HG02884 (cell line): Measurements from ENCODE around the gene MBP.
A peak's percentile ranks its signal among the peaks of the same experiment; 100 is the strongest.

ENCODE experiments used
- ATAC-seq: cut with Tn5 transposase; IDR thresholded peaks from one replicate; pipeline ENCODE4 v1.9.1; 2021; ENCODE audit warnings: mild to moderate bottlenecking, moderate library complexity; ENCODE audit not compliant: unreplicated experiment

MBP gene

DNA sequence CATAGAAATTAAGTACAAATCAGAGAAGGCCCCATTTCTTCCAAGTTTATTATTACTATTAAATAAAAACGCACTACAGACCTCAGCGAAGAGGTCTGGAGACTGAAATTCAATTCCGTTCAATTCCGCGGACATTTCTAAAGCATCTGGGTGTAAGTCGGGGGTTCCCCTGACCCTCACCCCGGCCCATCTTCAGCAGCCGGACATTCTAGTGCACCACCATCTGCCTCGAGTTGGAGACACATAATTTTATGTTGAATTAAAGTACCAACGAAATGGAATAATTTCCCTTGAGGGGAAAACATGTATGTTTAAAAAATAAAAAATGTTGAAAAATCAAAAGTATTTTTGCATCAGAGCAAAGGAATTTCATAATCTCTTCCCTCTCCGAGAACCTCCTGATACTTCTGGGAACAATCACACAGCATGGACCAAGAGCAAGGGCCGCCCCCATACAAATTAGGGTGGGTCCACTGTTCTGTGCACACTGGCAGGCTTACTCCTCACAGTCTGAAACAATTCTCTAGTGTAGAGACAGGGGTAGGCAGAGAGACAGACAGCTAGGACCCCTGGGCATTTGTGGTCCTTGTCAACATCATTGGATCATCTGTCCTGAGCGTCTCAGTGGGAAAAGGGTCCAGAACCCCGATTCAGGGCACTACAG, 29.3 kb downstream of the MBP start:
- no peak for ATAC-seq

DNA sequence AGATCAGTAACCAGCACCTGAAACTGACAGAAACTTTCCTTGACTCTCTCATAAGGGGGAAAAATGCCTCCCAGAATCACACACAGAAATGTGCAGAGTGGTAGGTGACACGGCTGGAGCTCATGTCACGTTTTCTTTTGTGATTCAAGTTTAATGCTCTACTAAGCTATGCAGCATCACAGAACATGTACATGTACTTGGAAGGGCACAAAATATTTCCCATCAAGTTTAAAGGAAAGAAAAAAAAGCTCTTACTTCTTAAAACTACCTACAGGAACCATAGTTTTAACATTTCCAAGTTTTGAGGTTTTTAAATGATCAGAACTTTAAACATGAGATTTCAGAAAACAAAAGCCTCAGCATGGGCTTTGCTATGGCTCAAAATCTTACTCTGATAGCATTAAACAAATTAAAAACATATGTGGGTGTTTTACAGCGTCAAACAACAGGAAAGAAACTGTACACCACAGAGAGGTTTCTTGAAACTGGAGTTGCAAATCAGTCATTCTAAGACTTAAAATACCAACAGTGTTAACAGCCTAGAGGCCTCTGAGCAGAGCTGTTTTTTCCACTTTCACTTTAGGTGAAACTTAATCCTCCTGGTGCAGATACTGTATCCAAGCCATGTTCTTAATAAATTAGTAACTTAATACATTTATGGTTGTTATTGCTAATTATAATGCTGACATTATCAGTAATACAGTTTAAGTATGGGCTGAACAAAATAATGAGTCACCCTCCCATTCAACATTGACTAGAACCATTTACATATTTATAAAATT, 30.1 kb downstream of the MBP start:
- ATAC-seq, result peak; percentile 77

DNA sequence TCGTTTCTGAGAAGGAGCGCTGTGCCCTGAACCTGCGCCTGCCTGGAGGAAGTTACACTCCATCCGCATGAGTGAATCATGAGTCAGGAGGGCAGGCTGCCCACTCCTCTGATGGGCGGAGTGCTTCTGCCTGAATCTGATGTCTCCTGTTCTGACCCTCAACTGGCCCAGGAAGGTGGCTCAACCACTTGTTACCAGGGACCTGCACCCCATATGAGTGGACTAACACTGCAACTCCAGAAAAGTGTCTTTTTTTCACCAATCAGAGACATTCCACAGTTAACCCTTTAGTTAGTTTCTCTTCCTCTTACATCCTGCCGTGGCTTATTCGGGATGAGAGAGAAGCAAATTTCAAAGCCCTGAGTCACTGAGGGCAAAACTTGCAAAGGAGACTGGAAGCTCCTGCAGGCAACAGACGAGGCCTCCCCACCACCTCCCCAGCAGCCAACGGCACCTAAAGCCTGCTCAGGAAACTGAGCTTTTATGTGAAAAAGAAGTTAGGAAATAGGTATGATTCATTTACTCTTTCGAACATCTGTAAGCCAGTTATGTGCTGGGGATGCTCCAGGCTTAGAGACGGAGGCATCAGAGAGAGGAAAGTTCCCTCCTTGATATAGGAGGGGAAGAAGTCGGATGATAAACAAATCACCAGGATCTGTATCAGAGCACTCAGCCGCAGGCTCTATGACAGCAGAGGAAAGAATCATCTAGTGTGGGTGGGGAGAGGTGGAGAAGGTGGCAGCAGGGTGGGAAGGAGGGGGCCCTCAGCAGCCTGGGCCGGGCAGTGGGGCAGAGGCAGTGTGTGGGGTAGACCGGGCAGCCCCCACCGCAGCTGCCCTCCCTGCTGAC, 30.9 kb downstream of the MBP start:
- peak; percentile 28 for ATAC-seq

DNA sequence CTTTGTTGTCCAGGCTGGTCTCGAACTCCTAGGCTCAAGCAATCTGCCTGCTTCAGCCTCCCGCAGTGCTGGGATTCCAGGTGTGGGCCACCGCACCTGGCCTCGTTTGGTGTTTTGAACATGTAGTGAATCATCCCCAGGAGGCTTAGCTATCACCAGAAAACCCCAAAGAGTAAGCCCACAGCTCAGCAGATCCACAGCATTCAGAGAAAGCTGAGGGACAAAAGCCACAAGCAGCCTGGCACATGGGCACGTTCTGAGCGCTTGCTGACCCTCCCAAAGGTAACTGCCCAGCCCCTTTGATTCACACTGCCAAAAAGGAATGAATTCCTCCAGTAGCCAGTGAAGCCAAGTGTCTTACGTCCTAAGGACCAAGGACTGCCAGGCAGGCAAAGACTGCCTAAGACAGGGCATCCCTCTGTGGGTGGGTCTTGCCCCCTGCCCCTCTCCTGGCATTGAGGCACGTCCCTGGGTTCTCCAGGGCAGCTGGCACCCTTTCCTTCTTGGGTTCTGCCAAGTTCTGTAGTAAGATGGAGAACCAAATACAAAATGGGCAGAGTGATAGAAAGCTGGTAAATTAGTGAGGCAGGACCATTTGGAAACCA, 31.7 kb downstream of the MBP start:
- no peak for ATAC-seq

DNA sequence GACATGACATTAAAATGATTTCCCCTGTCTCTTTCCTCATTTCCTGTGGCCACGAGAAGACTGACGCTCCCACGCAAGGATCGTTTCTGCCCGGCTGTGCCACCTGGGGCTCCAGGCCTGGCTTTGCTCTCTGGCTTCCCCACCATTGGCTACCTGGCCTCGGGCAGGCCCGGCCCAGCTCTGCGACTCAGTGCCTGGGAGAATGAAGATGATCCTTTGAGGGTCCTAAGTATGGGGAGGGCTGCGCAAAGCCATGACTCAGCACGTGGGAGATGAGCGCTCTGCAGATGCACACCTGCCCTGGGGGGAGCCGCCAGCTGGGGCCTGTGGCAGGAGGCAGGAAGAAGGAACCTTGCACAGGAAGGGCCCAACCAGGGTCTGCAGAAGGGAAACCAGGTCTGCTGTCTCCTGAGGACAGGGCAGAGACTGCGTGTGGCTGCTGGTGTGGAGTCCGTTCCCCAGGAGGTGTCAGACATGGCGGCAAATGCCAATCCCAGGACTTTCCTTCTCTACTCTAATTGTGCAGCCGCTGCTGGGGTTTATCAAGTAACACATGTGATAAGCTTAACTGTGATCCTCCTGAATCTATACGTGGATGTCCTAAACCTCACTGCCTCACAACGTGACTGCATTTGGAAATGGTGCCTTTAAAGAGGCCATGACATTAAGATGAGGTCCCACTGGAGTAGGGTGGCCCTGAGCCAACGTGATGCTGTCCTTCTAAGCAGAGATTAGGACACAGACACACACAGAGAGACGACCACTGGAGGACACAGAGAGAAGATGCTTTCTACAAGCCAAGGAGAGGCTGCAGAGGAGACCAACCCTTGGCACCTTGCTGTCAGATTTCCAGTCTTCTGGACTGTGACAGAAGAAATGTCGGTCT, 32.9 kb downstream of the MBP start:
- no peak for ATAC-seq

DNA sequence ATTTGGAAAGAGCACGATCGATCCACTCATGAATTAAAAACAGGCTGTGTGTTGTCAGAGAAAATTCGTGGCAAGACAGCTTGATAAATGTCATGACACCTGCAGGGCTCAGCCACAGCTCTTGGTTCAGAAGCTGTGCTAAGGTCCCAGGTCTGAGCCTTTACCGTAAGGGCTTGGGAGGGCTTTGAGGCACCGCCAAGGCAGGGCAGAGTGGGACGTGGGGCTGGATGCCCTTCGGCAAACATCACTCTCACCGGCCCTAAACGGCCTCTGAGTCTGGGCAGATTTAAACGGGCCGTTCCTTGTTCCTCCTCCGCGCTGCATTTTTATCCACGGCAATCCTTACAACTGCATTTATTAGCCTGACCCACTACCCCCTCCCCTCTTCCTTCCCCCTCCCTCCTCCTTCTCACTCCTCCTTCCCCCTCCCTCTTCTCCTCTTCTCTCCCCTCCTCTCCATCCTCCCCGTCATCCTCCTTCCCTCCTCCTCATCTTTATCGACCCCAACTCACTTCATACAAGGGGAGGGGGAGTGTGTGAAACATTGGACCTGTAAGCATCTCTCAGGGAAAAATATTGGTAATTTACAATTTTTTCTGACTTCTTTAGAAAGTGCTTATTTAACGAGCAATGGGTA, 33.9 kb downstream of the MBP start:
- ATAC-seq, result no peak

DNA sequence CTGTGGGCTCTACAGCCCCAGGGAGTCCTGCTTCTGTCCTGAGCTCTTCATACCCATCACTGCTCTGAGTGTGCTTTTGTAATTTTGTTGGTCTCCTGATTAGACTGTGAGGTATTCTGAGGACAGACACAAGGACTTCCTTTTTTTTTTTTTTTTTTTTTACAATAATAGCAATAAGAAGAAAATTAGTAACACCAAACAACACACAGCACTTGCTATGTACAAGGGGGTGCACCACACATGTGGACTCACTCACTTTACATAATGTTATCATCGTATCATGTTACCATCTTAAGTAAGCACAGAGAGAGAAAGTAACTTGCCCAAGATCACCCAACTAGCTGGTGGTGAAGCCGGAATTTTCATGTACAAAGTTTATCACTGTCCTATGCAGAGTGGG, 34.6 kb downstream of the MBP start:
- ATAC-seq, result no peak

DNA sequence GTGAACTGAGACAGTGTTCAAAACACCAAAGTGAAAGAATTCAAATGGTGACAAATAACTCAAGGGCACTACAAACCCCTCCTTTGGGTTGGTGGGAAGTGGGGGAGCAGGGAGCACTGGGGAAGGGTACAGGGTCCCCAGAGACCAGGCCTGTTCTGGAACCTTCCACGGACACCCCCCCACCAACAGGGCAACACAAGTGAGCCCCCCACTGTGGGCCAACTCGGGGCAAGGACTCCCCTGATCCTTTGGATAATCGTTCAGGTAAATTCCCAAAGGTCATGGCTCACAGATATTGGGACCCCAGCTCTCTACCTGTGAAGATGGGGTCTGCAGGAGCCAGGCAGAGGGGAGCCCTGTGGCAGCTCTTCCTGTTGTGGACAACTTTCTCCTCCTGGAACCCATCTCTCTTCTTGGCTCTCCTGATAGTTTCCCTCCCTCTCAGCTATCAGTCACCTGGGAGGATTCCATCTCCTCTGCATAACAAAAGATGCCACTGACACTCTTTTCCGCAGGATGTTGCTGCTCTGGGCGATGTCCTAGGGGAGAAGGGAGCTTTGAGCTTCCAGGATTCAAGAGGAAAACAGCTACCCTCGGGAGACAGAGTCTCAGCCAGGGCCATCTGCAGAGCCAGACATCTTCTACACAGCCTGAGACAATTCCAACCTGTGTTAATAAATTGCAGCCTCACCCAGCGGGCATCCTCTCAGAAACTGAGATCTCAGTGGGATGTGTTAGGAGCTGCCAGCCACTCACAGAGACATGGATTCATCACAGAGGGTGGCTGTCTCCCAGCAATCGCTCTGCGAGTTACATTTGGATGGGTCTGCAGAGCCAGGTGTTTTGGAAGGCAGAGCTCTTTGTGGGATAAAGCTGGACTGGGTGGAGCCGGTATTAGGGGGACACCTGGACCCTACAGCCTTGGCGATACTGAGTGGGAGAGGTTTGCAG, 35.4 kb downstream of the MBP start:
- ATAC-seq, result no peak

DNA sequence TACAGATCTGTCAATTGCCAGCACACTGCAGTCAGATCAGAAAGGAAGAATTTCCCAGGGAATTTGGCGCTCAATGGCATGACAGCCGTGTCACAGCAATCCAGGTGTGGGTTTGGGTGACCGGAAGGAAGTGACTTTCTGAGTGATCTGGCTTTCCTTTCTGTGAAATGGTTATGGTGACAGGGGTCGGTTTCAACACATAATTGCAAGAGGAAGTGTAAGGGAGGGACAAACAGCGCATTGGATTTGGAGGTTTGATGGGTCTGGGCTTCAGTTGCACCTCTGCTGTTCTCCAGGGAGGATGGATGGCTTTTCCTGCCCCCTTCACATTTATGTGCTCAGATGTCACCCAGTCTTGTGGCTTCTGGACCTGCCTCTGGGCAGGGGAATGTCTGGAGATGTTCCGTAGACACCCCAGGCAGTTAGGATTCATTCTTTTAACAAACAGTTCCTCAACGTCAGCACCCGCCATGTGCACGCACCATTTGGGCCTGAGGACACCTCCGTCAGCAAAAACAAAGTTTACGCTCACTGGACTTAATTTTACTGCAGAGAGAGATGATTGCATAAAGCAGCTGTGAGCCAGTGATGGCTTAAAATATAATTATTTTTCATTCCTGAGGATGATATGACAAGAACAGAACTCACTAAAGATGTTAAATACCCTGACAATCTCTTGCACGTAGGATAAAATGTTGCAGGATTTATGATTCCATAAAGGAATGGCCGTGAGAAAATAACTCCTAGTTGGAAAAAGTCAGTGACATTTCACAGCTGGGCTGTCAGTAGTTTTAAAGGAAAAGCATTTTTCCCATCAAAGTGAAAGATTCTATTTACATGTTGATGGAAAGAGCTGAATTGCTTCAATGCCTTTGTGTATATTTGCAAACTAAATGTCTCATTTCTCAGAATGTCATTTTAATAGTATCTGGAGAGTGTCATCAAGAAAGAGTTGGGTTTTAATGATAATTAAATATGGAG, 36.9 kb downstream of the MBP start:
- ATAC-seq, result no peak

DNA sequence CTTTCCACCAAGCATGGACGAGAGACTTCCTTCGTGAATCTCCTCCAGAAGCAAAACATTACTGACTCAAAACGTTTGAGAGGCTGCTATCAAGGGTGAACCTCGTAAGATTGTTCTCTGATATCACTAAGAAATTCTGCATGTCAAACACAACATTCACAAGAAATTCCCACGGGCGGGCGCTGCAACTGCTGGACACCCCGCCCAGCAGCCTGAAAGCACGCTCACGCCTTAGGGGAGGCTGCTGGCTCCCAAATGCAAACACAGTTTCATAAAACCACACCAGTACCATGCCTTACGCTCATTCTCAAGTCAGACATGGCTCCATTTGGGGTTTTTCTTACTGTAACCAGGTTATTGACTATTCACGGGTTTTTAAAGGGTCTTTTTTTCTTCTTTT, 39.0 kb downstream of the MBP start:
- no peak for ATAC-seq

DNA sequence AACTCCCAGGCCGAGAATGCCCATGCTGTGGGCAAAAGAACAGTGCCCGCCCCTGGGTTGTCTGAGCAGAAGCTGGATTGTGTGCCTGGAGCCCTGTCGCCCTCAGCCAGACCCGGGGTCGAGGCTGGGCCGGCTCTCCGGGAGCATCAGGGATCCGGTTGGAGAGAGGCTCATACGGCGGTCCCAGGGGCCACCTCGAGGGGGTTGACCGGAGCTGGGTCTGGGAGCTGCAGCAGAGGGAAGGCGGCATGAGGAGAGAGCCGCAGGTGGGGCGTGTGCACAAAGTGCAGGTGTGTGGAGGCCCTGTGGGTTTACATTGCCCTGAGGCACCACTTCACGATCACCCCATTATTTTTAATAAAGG, 39.5 kb downstream of the MBP start:
- ATAC-seq, result no peak

DNA sequence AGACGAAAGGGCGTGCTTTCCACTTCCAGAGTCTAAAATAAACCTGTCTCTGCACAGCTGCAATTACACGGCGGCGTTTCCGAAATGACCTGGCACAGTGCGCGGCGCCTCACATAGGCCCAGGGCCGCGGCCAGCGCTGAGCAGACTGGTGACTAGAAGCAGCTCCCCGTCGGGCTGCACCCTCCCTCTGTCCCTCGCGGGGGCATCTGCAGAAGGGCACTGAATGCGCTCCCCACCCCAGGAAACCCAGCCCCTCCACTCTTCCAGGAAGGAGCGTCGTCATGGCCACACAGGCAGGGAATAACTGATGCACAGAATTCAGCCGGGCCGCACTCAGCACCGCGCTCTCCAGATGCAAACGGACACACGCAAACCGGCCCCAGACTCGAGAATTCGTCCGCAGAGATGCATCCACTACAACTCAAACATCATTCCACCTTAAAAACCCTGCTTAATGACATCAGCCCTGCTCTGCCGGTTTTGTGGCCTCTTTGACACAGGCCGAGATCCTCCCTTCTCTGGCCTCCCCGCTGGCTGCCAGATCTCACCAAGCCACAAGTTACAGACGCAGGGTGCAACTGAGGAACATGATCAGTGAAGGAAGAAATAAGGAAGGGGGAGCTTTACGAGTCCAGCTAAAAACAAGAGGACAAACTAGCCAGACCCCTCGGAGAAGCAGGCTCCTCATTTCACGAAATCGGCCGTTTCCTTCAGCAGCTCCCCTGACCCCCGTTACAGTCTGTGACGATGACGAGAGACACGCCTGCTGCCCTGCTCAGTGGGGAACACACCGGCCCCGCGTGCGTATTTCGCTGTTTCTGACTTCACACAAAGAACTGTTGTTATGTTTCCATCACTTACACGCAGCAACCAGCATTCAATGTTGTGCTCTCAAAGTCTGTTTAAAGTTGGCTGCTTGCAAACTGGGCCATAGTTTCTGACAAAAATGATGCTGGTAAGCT, 40.2 kb downstream of the MBP start:
- no peak for ATAC-seq

DNA sequence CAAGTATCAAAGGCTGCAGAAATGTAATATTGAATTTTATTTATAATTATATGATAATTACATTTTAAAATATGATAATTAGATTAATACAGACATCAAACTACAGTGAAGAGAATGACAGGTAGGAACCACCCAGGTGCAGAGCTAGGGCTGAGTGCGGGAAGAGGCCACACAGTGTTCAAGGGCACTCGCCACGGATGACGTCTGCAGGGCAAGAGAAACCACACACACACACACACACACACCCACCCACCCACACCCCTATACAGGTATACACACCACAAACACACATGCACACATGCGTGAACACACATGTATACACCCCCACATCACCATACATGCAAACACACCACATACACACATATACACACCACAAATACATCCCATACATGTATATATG, 41.2 kb downstream of the MBP start:
- no peak for ATAC-seq

DNA sequence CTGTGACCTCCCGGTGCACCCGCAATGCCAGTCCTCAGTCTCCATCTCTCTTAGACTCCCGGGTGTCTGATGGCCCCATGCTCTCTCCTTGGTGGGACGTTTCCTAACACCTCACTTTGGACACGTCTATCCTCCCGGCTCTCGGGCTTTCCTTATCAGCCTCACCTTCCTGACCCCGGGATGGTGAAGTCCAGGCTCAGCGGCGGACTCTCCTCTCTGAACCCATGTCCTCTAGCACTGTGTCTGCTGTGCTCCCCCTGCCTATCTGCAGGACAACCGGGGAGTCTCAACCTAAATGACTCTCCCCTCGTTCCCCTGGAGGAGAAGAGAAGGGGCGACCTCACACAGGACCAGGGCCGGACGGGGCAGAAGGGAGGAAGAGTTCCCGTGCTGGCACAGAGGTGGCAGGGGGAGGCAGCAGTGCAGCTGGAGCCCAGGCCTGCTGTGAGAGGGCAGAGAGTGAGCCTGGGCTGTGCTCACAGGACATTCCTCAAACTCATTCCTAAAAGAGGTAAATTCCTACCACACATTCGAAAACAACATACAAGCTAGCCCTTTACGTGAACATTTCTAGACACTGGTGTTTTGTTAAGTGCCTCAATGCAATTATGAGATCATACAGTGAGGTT, 41.9 kb downstream of the MBP start:
- ATAC-seq, result no peak

DNA sequence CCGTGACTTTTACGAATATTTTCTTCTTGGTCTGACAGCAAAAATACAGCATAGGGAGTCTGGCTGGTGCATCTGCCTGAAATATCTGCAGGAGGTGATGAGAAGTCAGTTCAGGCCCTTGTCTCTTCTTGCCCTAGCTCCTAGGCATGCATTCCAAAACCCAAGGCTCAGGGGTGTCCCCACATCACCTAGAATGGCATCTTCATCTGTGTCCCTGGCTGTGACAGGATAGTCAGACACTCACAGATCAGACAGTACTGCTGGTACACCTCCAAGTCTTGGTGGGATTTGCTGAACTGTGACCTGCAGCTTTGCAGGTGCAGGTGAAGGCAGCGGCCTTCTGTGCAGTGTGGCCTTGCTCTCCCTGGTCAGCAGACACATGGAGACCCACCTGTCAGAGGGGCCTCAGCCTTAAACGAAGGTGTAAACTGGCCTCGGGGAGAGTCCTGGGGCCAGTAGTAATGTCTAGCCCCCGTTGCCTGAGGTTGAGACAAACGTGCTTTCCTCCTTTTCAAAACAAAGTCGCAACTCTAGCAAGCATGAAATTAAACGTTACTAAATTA, 42.8 kb downstream of the MBP start:
- ATAC-seq, result no peak
